Measurements from ENCODE around the gene LIN52.

Gene LIN52

GRCh38 chr14:74249433-74250375 lies 164.9 kb downstream of the LIN52 start:
- intact Hi-C loops (cut with DNase I), result no loop called here
- DNase-seq, result peak in 1 of 10 donors; percentile 5

Data from posterior cingulate gyrus (tissue), 11 donors.